ENCODE data around the gene FYN. TPM values are rescaled to one million over a fixed set of nuclear protein-coding genes. Genes with fewer than 3 reads are reported as not detected.

FYN gene
- total RNA-seq, 1 donor from 2014 or later, result 130 TPM

- H3K4me1 ChIP-seq, result peaks cover 17% of the 10 kb centered on the region
- H3K36me3 ChIP-seq, result no peaks in the 10 kb centered on the region
- H3K9me3 ChIP-seq, result no peaks in the 10 kb centered on the region
- H3K4me3 ChIP-seq, result no peak overlapping the region
- no peak for DNase-seq (ENCODE audit: extremely low spot score in 2 of 2)
- intact Hi-C loops (cut with DNase I), result no loop called here
- no peak for TF ChIP-seq POLR2A (IDR thresholded peaks at IDR 0.05)
- TF ChIP-seq CTCF (IDR thresholded peaks at IDR 0.05), result no peak
- TF ChIP-seq POLR2AphosphoS5 (IDR thresholded peaks at IDR 0.05; ENCODE audit: insufficient read depth in 1 of 2, low read depth in 1 of 2), result no peak
- no peak overlapping the region for H3K27ac ChIP-seq
- no peaks in the 10 kb centered on the region for H3K27me3 ChIP-seq
These were observed 142.4 kb downstream of the FYN start for GRCh38 chr6:111730864-111731263.

- Histone ChIP-seq H3K27me3 (no peaks in the 10 kb centered on the region), H3K36me3 (no peaks in the 10 kb centered on the region), H3K4me3 (no peak overlapping the region), H3K4me1 (peaks cover 35% of the 10 kb centered on the region), H3K9me3 (no peaks in the 10 kb centered on the region), H3K27ac (no peak overlapping the region)
- intact Hi-C loops (cut with DNase I), result no loop called here
- DNase-seq (ENCODE audit: extremely low spot score in 2 of 2), result no peak
- TF ChIP-seq POLR2AphosphoS5 (IDR thresholded peaks at IDR 0.05; ENCODE audit: insufficient read depth in 1 of 2, low read depth in 1 of 2), result no peak
- no peak for TF ChIP-seq CTCF (IDR thresholded peaks at IDR 0.05)
- TF ChIP-seq POLR2A (IDR thresholded peaks at IDR 0.05), result no peak
These were observed 145.4 kb downstream of the FYN start for GRCh38 chr6:111727802-111728201.

- no peak for TF ChIP-seq POLR2AphosphoS5 (IDR thresholded peaks at IDR 0.05; ENCODE audit: insufficient read depth in 1 of 2, low read depth in 1 of 2)
- TF ChIP-seq POLR2A (IDR thresholded peaks at IDR 0.05), result no peak
- no peak for TF ChIP-seq CTCF (IDR thresholded peaks at IDR 0.05)
- Histone ChIP-seq H3K36me3 (no peaks in the 10 kb centered on the region), H3K4me3 (no peak overlapping the region), H3K27me3 (no peaks in the 10 kb centered on the region), H3K4me1 (peaks cover 42% of the 10 kb centered on the region), H3K27ac (no peak overlapping the region), H3K9me3 (no peaks in the 10 kb centered on the region)
- no peak for DNase-seq (ENCODE audit: extremely low spot score in 2 of 2)
- intact Hi-C loops (cut with DNase I), result no loop called here
These were observed 146.2 kb downstream of the FYN start for GRCh38 chr6:111727041-111727440.

GRCh38 chr6:111725446-111726112, 147.7 kb downstream of the FYN start:
- TF ChIP-seq CTCF (IDR thresholded peaks at IDR 0.05), result no peak
- no peak for TF ChIP-seq POLR2AphosphoS5 (IDR thresholded peaks at IDR 0.05; ENCODE audit: insufficient read depth in 1 of 2, low read depth in 1 of 2)
- TF ChIP-seq POLR2A (IDR thresholded peaks at IDR 0.05), result no peak
- Histone ChIP-seq H3K4me1 (peaks cover 56% of the 10 kb centered on the region), H3K27me3 (no peaks in the 10 kb centered on the region), H3K4me3 (no peak overlapping the region), H3K27ac (peak overlapping the region; percentile 63), H3K36me3 (no peaks in the 10 kb centered on the region), H3K9me3 (no peaks in the 10 kb centered on the region)
- intact Hi-C loops (cut with DNase I), result no loop called here
- DNase-seq (ENCODE audit: extremely low spot score in 2 of 2), result no peak

GRCh38 chr6:111724505-111724904, 148.7 kb downstream of the FYN start:
- TF ChIP-seq POLR2A (IDR thresholded peaks at IDR 0.05) (no peak), CTCF (IDR thresholded peaks at IDR 0.05) (no peak), POLR2AphosphoS5 (IDR thresholded peaks at IDR 0.05; ENCODE audit: insufficient read depth in 1 of 2, low read depth in 1 of 2) (no peak)
- H3K27me3 ChIP-seq, result no peaks in the 10 kb centered on the region
- no peak for DNase-seq (ENCODE audit: extremely low spot score in 2 of 2)
- H3K27ac ChIP-seq, result peak overlapping the region; percentile 63
- H3K9me3 ChIP-seq, result no peaks in the 10 kb centered on the region
- H3K4me1 ChIP-seq, result peaks cover 52% of the 10 kb centered on the region
- H3K4me3 ChIP-seq, result no peak overlapping the region
- H3K36me3 ChIP-seq, result peaks cover 0 to 2% of the 10 kb centered on the region in 2 donors
- intact Hi-C loops (cut with DNase I), result no loop called here

Data from vagina (tissue), 2 donors.